ENCODE results near the gene CDHR1. TPM values are rescaled to one million over a fixed set of nuclear protein-coding genes. Genes with fewer than 3 reads are reported as not detected.

The CDHR1 gene
- under 0.01 TPM in 2 replicates for total RNA-seq

DNA sequence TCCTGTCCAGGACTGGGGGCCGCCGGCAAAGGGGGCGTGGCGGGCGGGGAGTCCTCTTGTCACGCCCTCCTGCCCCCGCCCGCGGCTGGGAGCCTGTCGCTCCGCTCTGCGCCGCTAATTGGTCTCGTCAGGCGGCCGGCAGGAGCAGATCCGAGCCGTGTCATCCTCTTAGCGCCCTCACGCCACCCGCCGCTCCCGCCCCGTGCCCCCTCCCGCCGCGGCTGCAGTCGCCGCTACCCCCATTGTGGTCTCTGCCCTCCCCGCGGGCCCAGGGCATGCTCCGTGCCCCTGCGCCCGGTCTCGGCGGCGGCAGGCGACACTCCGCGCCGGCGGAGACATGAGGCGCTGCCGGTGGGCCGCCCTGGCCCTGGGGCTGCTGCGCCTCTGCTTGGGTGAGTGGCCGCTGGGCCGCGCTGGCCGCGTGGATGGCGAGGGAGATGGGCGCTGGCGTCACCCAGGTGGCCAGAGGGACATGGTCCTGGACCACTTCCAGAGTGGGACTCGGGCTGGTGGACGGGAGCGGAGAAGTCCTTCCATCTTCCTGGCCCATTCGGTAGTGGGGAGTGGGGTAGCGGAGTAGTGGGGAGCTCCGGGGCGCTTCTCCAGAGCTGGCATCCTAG is at the start of gene CDHR1:
TSS of gene CDHR1 (plus strand) at position 114 of the 620 bp plus-strand sequence. CDS start at position 338, 224 bp downstream.

DNA sequence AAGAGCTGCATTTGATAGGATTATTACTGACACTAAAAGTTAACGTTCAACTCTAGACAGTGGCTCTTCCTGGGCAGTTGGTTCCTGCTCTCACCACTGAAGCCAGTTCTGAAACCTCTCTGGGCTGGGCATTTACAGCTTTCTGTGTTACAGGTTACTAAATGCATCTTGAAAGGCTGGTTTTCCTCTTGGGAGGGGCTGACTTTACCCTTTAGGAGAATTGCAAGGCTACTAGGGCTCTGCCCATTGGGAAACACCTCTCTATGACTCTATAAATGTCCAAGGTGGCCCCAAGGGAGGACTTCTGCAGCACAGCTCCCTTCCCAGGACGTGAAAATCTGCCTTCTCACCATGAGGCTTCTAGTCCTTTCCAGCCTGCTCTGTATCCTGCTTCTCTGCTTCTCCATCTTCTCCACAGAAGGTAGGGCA is 20.8 kb upstream of the CDHR1 start, which contains the start of gene GPR15LG:
TSS of gene GPR15LG (plus strand) at position 301 of the 429 bp plus-strand sequence. CDS start at position 352, 51 bp downstream.

GRCh38 chr10:84225427-84226173 is 31.3 kb downstream of the CDHR1 start, which contains the start of gene LRIT2:
LRIT2 (minus strand) TSS chr10:84225544; CDS start chr10:84225520, 24 bp downstream.

GRCh38 chr10:84241185-84241790 is 47.0 kb downstream of the CDHR1 start, which contains the start of gene LRIT1:
LRIT1 (minus strand) TSS chr10:84241546; CDS start chr10:84241439, 107 bp downstream.

GRCh38 chr10:84244651-84245270 is 50.4 kb downstream of the CDHR1 start, which contains the start of gene RGR:
RGR (plus strand) TSS chr10:84245053; CDS start chr10:84245091, 38 bp downstream.

Other genes starting within 250 kb of the CDHR1 start
- gene GHITM, start 55.0 kb upstream of the CDHR1 start, total RNA-seq: 196 and 229 TPM in 2 replicates
- not detected in 2 replicates for gene GPR15LG, start 20.7 kb upstream of the CDHR1 start, total RNA-seq
- gene LRIT2, start 31.0 kb downstream of the CDHR1 start, total RNA-seq: not detected in 2 replicates
- not detected in 2 replicates for gene LRIT1, start 47.0 kb downstream of the CDHR1 start, total RNA-seq
- not detected in 2 replicates for gene RGR, start 50.5 kb downstream of the CDHR1 start, total RNA-seq
- 18.8 and 26.4 TPM in 2 replicates for gene CCSER2, start 134.1 kb downstream of the CDHR1 start, total RNA-seq